GM19438 (cell line): Measurements from ENCODE around the gene KMT2C.
"Not testable (repeated sequence)": the region's sequence is repeated elsewhere in the genome, so short reads cannot be mapped to it uniquely, and the experiment has no call there.

ENCODE experiments used
- ATAC-seq: cut with Tn5 transposase; IDR thresholded peaks from one replicate; pipeline ENCODE4 v1.9.1; 2021; ENCODE audit warnings: low read depth; ENCODE audit not compliant: unreplicated experiment

The KMT2C gene

GRCh38 chr7:152442330-152442835, 6.6 kb upstream of the KMT2C start:
- no peak for ATAC-seq

- ATAC-seq, result not testable (repeated sequence)
These were observed 6.0 kb upstream of the KMT2C start for GRCh38 chr7:152441810-152442209.

GRCh38 chr7:152441168-152441567, 5.4 kb upstream of the KMT2C start:
- not testable (repeated sequence) for ATAC-seq

GRCh38 chr7:152438017-152438416, 2.2 kb upstream of the KMT2C start:
- not testable (repeated sequence) for ATAC-seq

- not testable (repeated sequence) for ATAC-seq
These were observed 1.2 kb upstream of the KMT2C start for GRCh38 chr7:152436931-152437575.

GRCh38 chr7:152436111-152436930, 518 bp upstream of the KMT2C start:
- ATAC-seq, result peak; percentile 43

- ATAC-seq, result not testable (repeated sequence)
These were observed 1.1 kb downstream of the KMT2C start for GRCh38 chr7:152434511-152435383.

- not testable (repeated sequence) for ATAC-seq
These were observed 1.9 kb downstream of the KMT2C start for GRCh38 chr7:152433721-152434490.

- not testable (repeated sequence) for ATAC-seq
These were observed 3.1 kb downstream of the KMT2C start for GRCh38 chr7:152432735-152433134.

GRCh38 chr7:152430854-152431253, 4.9 kb downstream of the KMT2C start:
- no peak for ATAC-seq

- not testable (repeated sequence) for ATAC-seq
These were observed 5.7 kb downstream of the KMT2C start for GRCh38 chr7:152430118-152430517.

- no peak for ATAC-seq
These were observed 11.3 kb downstream of the KMT2C start for GRCh38 chr7:152424348-152425108.

GRCh38 chr7:152423991-152424347, 11.8 kb downstream of the KMT2C start:
- ATAC-seq, result no peak

GRCh38 chr7:152423171-152423570, 12.6 kb downstream of the KMT2C start:
- ATAC-seq, result not testable (repeated sequence)

GRCh38 chr7:152420950-152421349, 14.9 kb downstream of the KMT2C start:
- ATAC-seq, result not testable (repeated sequence)

- no peak for ATAC-seq
These were observed 16.1 kb downstream of the KMT2C start for GRCh38 chr7:152419473-152420429.

- no peak for ATAC-seq
These were observed 21.0 kb downstream of the KMT2C start for GRCh38 chr7:152414779-152415178.

- no peak for ATAC-seq
These were observed 24.4 kb downstream of the KMT2C start for GRCh38 chr7:152411389-152411788.
